HepG2 (cell line): Measurements from ENCODE around the gene AZU1. TPM values are rescaled to one million over a fixed set of nuclear protein-coding genes. Genes with fewer than 3 reads are reported as not detected.

ENCODE experiments used
- ATAC-seq: fragments of 200-7000 bp; cut with Tn5 transposase; 3 replicates; pipeline ENCODE4 v1.9.1; 2020; ENCODE audit warnings: mild to moderate bottlenecking, moderate library complexity
- BruUV-seq: library from RNA; stranded (reverse); fragments of 400-500 nt; replicated peaks from 2 replicates; lab custom pipeline; 2021; lab: Mats Ljungman, UMichigan
- CTCF ChIA-PET: fragments of 300-600 bp; formaldehyde crosslinking; extraction: SDS; loops from one replicate; lab custom pipeline; 2021; ENCODE audit warnings: low total read pairs, inconsistent platforms, low intra/inter-chr PET ratio; lab: Yijun Ruan, JAX
- POLR2A ChIA-PET: fragments of 350-600 bp; sonication (Branson Sonifier 250); formaldehyde crosslinking; loops from one replicate; lab custom pipeline; 2020; ENCODE audit warnings: antibody characterized with exemption, inconsistent platforms; lab: Yijun Ruan, JAX
- DNase-seq: peaks from one replicate; pipeline ENCODE4 v3.0.0-alpha.2; 2015; ENCODE audit warnings: low spot score
- FAIRE-seq: peaks from 3 replicates; lab custom pipeline; 2011; peaks lifted over from hg19 to GRCh38; lab: Jason Lieb, UNC
- H2AFZ ChIP-seq: one replicate; pipeline ENCODE4 v1.6.1; 2011; ENCODE audit warnings: low read length, inconsistent platforms
- H3K27ac ChIP-seq: fragments of 300-600 bp; 3 replicates; pipeline ENCODE4 v1.8.0; 2011; ENCODE audit warnings: mixed run types, mild to moderate bottlenecking, mixed read lengths, low read length, inconsistent platforms; ENCODE audit not compliant: insufficient read depth; ENCODE audit errors: extremely low read length
- H3K27me3 ChIP-seq, 2 experiments: fragments of 200-600 bp in 1 of 2; 2 replicates in 1 of 2; 3 replicates in 1 of 2; pipeline versions ENCODE4 v1.6.0 to v1.8.0; 2011; ENCODE audit warnings: low read length in 2 of 2, mild to moderate bottlenecking in 2 of 2, moderate library complexity in 2 of 2, inconsistent platforms in 1 of 2; ENCODE audit not compliant: insufficient read depth in 2 of 2, control insufficient read depth in 1 of 2
- H3K36me3 ChIP-seq, 2 experiments: fragments of 200-600 bp in 1 of 2; replicated peaks in 1 of 2; 2 replicates in 1 of 2; 3 replicates in 1 of 2; pipeline versions ENCODE4 v1.5.1 to v1.8.0; 2011; ENCODE audit warnings: low read length in 2 of 2, inconsistent platforms in 1 of 2; ENCODE audit not compliant: insufficient read depth in 2 of 2, control insufficient read depth in 1 of 2
- H3K4me1 ChIP-seq: 2 replicates; pipeline ENCODE4 v1.5.1; 2012; ENCODE audit warnings: low read length, inconsistent platforms; ENCODE audit not compliant: insufficient read depth
- H3K4me2 ChIP-seq: 2 replicates; pipeline ENCODE4 v1.6.0; 2011; ENCODE audit warnings: low read depth, low read length, inconsistent platforms
- H3K4me3 ChIP-seq, 3 experiments: fragments of 200-600 bp in 1 of 3; sonication (generic), shearing (Covaris generic) in 1 of 3; replicated peaks in 1 of 3; 2 replicates each; pipeline ENCODE4 v1.5.1; 2011 to 2016; ENCODE audit warnings: low read length in 3 of 3, inconsistent platforms in 2 of 3, low read depth in 2 of 3, mild to moderate bottlenecking in 2 of 3, control low read depth in 1 of 3, mixed read lengths in 1 of 3; ENCODE audit not compliant: insufficient read depth in 1 of 3
- H3K79me2 ChIP-seq: one replicate; pipeline ENCODE4 v1.6.1; 2011; ENCODE audit warnings: low read length, inconsistent platforms; ENCODE audit not compliant: insufficient read depth
- H3K9ac ChIP-seq: 2 replicates; pipeline ENCODE4 v1.6.0; 2011; ENCODE audit warnings: mild to moderate bottlenecking, low read depth, low read length, inconsistent platforms; ENCODE audit not compliant: insufficient read depth
- H3K9me3 ChIP-seq: 2 replicates; pipeline ENCODE4 v1.5.1; 2012; ENCODE audit warnings: mild to moderate bottlenecking, low read length
- H4K20me1 ChIP-seq: 2 replicates; pipeline ENCODE4 v1.6.0; 2011; ENCODE audit warnings: inconsistent platforms, mild to moderate bottlenecking, low read length, moderate library complexity; ENCODE audit not compliant: insufficient read depth
- ASH2L ChIP-seq: fragments of 300-600, 200-600 bp; sonication (generic); IDR thresholded peaks from 2 replicates; pipeline ENCODE4 v1.7.0; 2017; ENCODE audit warnings: low read depth, mild to moderate bottlenecking, moderate library complexity, mixed read lengths, low read length; ENCODE audit not compliant: insufficient read length
- CBX1 ChIP-seq: IDR thresholded peaks from one replicate; pipeline ENCODE4 v1.6.1; 2016; ENCODE audit warnings: antibody characterized with exemption, low read depth
- CHD4 ChIP-seq: fragments of 200-600 bp; sonication (generic); IDR thresholded peaks from 2 replicates; pipeline ENCODE4 v1.7.0; 2017; ENCODE audit warnings: mild to moderate bottlenecking, low read length, borderline replicate concordance
- KDM6A ChIP-seq: IDR thresholded peaks from 2 replicates; pipeline ENCODE4 v1.6.1; 2016; ENCODE audit warnings: low read depth
- SRSF4 ChIP-seq: fragments of 200-400 bp; formaldehyde crosslinking; IDR thresholded peaks from one replicate; pipeline ENCODE4 v1.6.1; 2018; ENCODE audit warnings: mild to moderate bottlenecking, low read depth, low read length, moderate library complexity; ENCODE audit not compliant: poor library complexity, severe bottlenecking
- ZMYM2 ChIP-seq: sonication (generic); formaldehyde crosslinking; IDR thresholded peaks from 2 replicates; pipeline ENCODE4 v1.8.0; 2022; ENCODE audit warnings: mild to moderate bottlenecking, missing genetic modification reagents
- ZNF3 ChIP-seq: IDR thresholded peaks from 2 replicates; pipeline ENCODE4 v1.7.0; 2017; ENCODE audit warnings: inconsistent platforms
- ZNF709 ChIP-seq: sonication (generic); formaldehyde crosslinking; IDR thresholded peaks from 2 replicates; pipeline ENCODE4 v1.5.0; 2020; ENCODE audit warnings: mild to moderate bottlenecking, missing genetic modification reagents
- ZNF770 ChIP-seq: sonication (generic); formaldehyde crosslinking; IDR thresholded peaks from 2 replicates; pipeline ENCODE4 v1.5.0; 2020; ENCODE audit warnings: mild to moderate bottlenecking, missing genetic modification reagents
- WGBS: methylation state at CpG from one replicate; pipeline ENCODE4 v1.1.6; 2017; ENCODE audit warnings: low lambda C conversion rate; 5-methylcytosine and 5-hydroxymethylcytosine counted together
- in situ Hi-C: cut with HindIII; loops from 2 replicates; pipeline ENCODE4 v1.10.0; 2017; ENCODE audit warnings: low pct_unique_long_range_greater_than_20kb; ENCODE audit not compliant: extremely low pct_ligation_motif_present
- intact Hi-C: fragments of 100-400 bp; cut with micrococcal nuclease; formaldehyde crosslinking; loops from one replicate; pipeline ENCODE4 v1.10.0; 2022; ENCODE audit not compliant: unreplicated experiment
- polyA plus RNA-seq, 8 experiments: library from polyadenylated mRNA; depleted of rRNA in 3 of 8; stranded (reverse) in 7 of 8; unstranded in 1 of 8; fragments of >200 nt; fragmentation: Illumina TruSeq in 4 of 8; extraction: Trizol in 4 of 8; gene quantifications; 2 replicates each; pipeline versions ENCODE4 v1.2.1 to v1.2.3, GENCODE V29; 2011 to 2016; ENCODE audit warnings: low read depth in 4 of 8, missing spikeins in 1 of 8, mixed read lengths in 1 of 8; ENCODE audit not compliant: insufficient read depth in 1 of 8
- total RNA-seq, 5 experiments: library from RNA; depleted of rRNA; stranded (reverse); fragments of >200 nt; fragmentation: Illumina TruSeq; extraction: Trizol; gene quantifications; 2 replicates each; pipeline ENCODE4 v1.2.3, GENCODE V29; 2016; ENCODE audit warnings: low read depth in 1 of 5

AZU1 gene
- total and polyA plus RNA-seq, 2 of the 13 experiments (the other 11 are each of a cell fraction or from before 2014, with no cell fraction given): not detected

GRCh38 chr19:858284-858683 lies 30.6 kb downstream of the AZU1 start:
- no peaks in the 10 kb centered on the region for H3K36me3 ChIP-seq
- H3K4me2 ChIP-seq: no peak overlapping the region
- no peaks in the 10 kb centered on the region for H3K79me2 ChIP-seq
- no peaks in the 10 kb centered on the region for H3K9me3 ChIP-seq
- WGBS: 38% methylated on average over 9 of the region's 9 CpGs
- BruUV-seq: no TSS peak
- DNase-seq: no peak
- no peak for ATAC-seq
- H4K20me1 ChIP-seq: no peaks in the 10 kb centered on the region
- no peak overlapping the region for H3K4me3 ChIP-seq
- intact Hi-C loops: loop anchor here (5.0 kb wide), 1 partner anchor 86 kb away; no protein-coding TSS in a partner anchor
- CTCF ChIA-PET: no interaction called here
- in situ Hi-C loops: loop anchor here (10.0 kb wide), 1 partner anchor 93 kb away; no protein-coding TSS in a partner anchor
- H2AFZ ChIP-seq: no peak overlapping the region
- no peaks in the 10 kb centered on the region; a peak in 2 of 5 replicates for H3K27me3 ChIP-seq
- no peak for FAIRE-seq
- TF ChIP-seq ZMYM2 (no peak), ZNF770 (peak; percentile 84)
- no peak overlapping the region for H3K27ac ChIP-seq
- H3K4me1 ChIP-seq: peaks cover 19% of the 10 kb centered on the region
- no peak overlapping the region for H3K9ac ChIP-seq
- POLR2A ChIA-PET: no interaction called here

- Histone ChIP-seq H3K4me2 (peak within 1 kb of the TSS; percentile 67), H3K9ac (peak within 1 kb of the TSS; percentile 59), H3K36me3 (no peaks in the 10 kb centered on the region), H3K9me3 (no peaks in the 10 kb centered on the region), H2AFZ (no peak within 1 kb of the TSS), H3K4me3 (peak within 1 kb of the TSS; percentile 43 to 67 (median 60)), H3K27ac (no peak within 1 kb of the TSS), H4K20me1 (no peaks in the 10 kb centered on the region), H3K79me2 (no peaks in the 10 kb centered on the region), H3K4me1 (peaks cover 19% of the 10 kb centered on the region), H3K27me3 (no peaks in the 10 kb centered on the region; a peak in 1 of 5 replicates)
- FAIRE-seq: peak; percentile 40
- no TSS peak for BruUV-seq
- DNase-seq: no peak
- ChIA-PET POLR2A (interaction anchor here (1.1 kb wide), 1 partner anchor 34 kb away, joined by 3 read pairs; the partner anchor contains the start of gene RNU6-9), CTCF (no interaction called here)
- peak; percentile 46 for ATAC-seq
- in situ Hi-C loops: loop anchor here (10.0 kb wide), 1 partner anchor 94 kb away; no protein-coding TSS in a partner anchor
- intact Hi-C loops: loop anchor here (5.0 kb wide), 1 partner anchor 87 kb away; no protein-coding TSS in a partner anchor
- WGBS: 7% methylated on average over 11 of the region's 24 CpGs
- TF ChIP-seq ZNF709 (CRISPR knock-in tag) (no peak), SRSF4 (no peak), CHD4 (0 out of 2 replicates have a peak, but pooled peaks have one; percentile 39), CBX1 (no peak), KDM6A (CRISPR knock-in tag) (no peak), ASH2L (no peak), ZNF3 (CRISPR knock-in tag) (0 out of 2 replicates have a peak, but pooled peaks have one; percentile 31)
Observed at GRCh38 chr19:858868-859843, 31.5 kb downstream of the AZU1 start, which contains the start of gene CFD. CFD (plus strand) TSS chr19:859664; CDS start chr19:859690, 26 bp downstream.
